GM12878 (cell line): Measurements from ENCODE around the gene METTL27. TPM values are rescaled to one million over a fixed set of nuclear protein-coding genes. Genes with fewer than 3 reads are reported as not detected.

Experiments
- ATAC-seq: fragments of 200-7000 bp; cut with Tn5 transposase; 3 replicates; pipeline ENCODE4 v1.9.1; 2020; ENCODE audit warnings: mild to moderate bottlenecking, moderate library complexity
- BruUV-seq: library from RNA; stranded (reverse); fragments of 400-500 nt; replicated peaks from 2 replicates; lab custom pipeline; 2021; lab: Mats Ljungman, UMichigan
- CTCF ChIA-PET: fragments of 300-600 bp; sonication (Branson Sonifier 250); formaldehyde crosslinking; extraction: SDS; loops from one replicate; lab custom pipeline; 2021; ENCODE audit warnings: inconsistent platforms; lab: Yijun Ruan, JAX
- POLR2A ChIA-PET: fragments of 350-600 bp; formaldehyde crosslinking; extraction: SDS; loops from one replicate; lab custom pipeline; 2021; ENCODE audit warnings: inconsistent platforms; lab: Charles Lee
- RAD21 ChIA-PET: fragments of 300-600 bp; sonication (Branson Sonifier 250); formaldehyde crosslinking; loops from one replicate; lab custom pipeline; 2023; ENCODE audit warnings: antibody characterized with exemption; ENCODE audit not compliant: unreplicated experiment; lab: Charles Lee
- SMC1A ChIA-PET: fragments of 300-600 bp; sonication (Branson Sonifier 250); formaldehyde crosslinking; loops from one replicate; lab custom pipeline; 2023; ENCODE audit not compliant: unreplicated experiment, uncharacterized antibody; lab: Charles Lee
- DNase-seq: peaks from one replicate; pipeline ENCODE4 v3.0.0-alpha.2; 2011; ENCODE audit warnings: low read depth, low spot score
- FAIRE-seq: peaks from 3 replicates; lab custom pipeline; 2011; peaks lifted over from hg19 to GRCh38; lab: Jason Lieb, UNC
- H2AFZ ChIP-seq: 2 replicates; pipeline ENCODE4 v1.6.0; 2011; ENCODE audit warnings: low read depth, low read length, control low read depth; ENCODE audit not compliant: control insufficient read depth
- H3K27ac ChIP-seq: 2 replicates; pipeline ENCODE4 v1.5.1; 2011; ENCODE audit warnings: control low read depth; ENCODE audit not compliant: control insufficient read depth, insufficient read depth
- H3K27me3 ChIP-seq, 2 experiments: replicated peaks in 1 of 2; 2 replicates each; pipeline versions ENCODE4 v1.6.0 to v1.6.1; 2011; ENCODE audit warnings: low read length in 1 of 2; ENCODE audit not compliant: control insufficient read depth in 2 of 2, insufficient read depth in 2 of 2
- H3K36me3 ChIP-seq, 2 experiments: 2 replicates each; pipeline ENCODE4 v1.5.1; 2011; ENCODE audit warnings: low read length in 1 of 2; ENCODE audit not compliant: control insufficient read depth in 2 of 2, insufficient read depth in 2 of 2
- H3K4me1 ChIP-seq: 2 replicates; pipeline ENCODE4 v1.6.1; 2011; ENCODE audit warnings: mild to moderate bottlenecking, low read length, moderate library complexity, mixed read lengths; ENCODE audit not compliant: control insufficient read depth, insufficient read depth
- H3K4me2 ChIP-seq: 2 replicates; pipeline ENCODE4 v1.6.0; 2011; ENCODE audit warnings: control low read depth; ENCODE audit not compliant: control insufficient read depth, insufficient read depth
- H3K4me3 ChIP-seq: fragments of 200-600 bp; sonication (generic); 2 replicates; pipeline ENCODE4 v1.5.1; 2016
- H3K79me2 ChIP-seq: 2 replicates; pipeline ENCODE4 v1.6.0; 2011; ENCODE audit warnings: low read length; ENCODE audit not compliant: control insufficient read depth, insufficient read depth
- H3K9ac ChIP-seq: 2 replicates; pipeline ENCODE4 v1.8.0; 2011; ENCODE audit warnings: low read length, control low read depth, mixed read lengths; ENCODE audit not compliant: control insufficient read depth, insufficient read depth
- H3K9me3 ChIP-seq: replicated peaks from 3 replicates; pipeline ENCODE4 v1.5.1; 2011; ENCODE audit warnings: mild to moderate bottlenecking, low read length; ENCODE audit not compliant: control insufficient read depth, insufficient read depth
- H4K20me1 ChIP-seq: 2 replicates; pipeline ENCODE4 v1.6.0; 2011; ENCODE audit not compliant: control insufficient read depth, insufficient read depth
- FOS ChIP-seq: IDR thresholded peaks from 3 replicates; pipeline ENCODE4 v1.6.1; 2011; ENCODE audit warnings: borderline replicate concordance; ENCODE audit not compliant: insufficient read length; ENCODE audit errors: extremely low read depth
- FOXM1 ChIP-seq: IDR thresholded peaks from 2 replicates; pipeline ENCODE4 v1.6.1; 2012; ENCODE audit warnings: low read depth, mild to moderate bottlenecking, inconsistent platforms, low read length, moderate library complexity
- MYC ChIP-seq: IDR thresholded peaks from 2 replicates; pipeline ENCODE4 v1.6.1; 2011; ENCODE audit warnings: mild to moderate bottlenecking, low read length, moderate library complexity, inconsistent platforms; ENCODE audit not compliant: insufficient read depth, insufficient replicate concordance, insufficient read length, severe bottlenecking
- PML ChIP-seq: IDR thresholded peaks from 2 replicates; pipeline ENCODE4 v1.6.1; 2012; ENCODE audit warnings: low read length, inconsistent platforms
- SP1 ChIP-seq: IDR thresholded peaks from one replicate; pipeline ENCODE4 v1.6.1; 2011; ENCODE audit warnings: low read depth, low read length
- SPI1 ChIP-seq: IDR thresholded peaks from 2 replicates; pipeline ENCODE4 v1.6.1; 2011; ENCODE audit warnings: low read depth, mild to moderate bottlenecking, low read length, moderate library complexity, borderline replicate concordance; ENCODE audit not compliant: insufficient read depth
- ZNF384 ChIP-seq: IDR thresholded peaks from 2 replicates; pipeline ENCODE4 v1.6.1; 2012; ENCODE audit warnings: low read depth, mild to moderate bottlenecking, low read length, improper control_type of control experiment, borderline replicate concordance
- ZNF622 ChIP-seq: fragments of 450-650 bp; IDR thresholded peaks from 2 replicates; pipeline ENCODE4 v1.6.1; 2017; ENCODE audit warnings: mild to moderate bottlenecking, inconsistent platforms
- WGBS: methylation state at CpG from one replicate; pipeline ENCODE4 v1.1.6; 2016; ENCODE audit warnings: low lambda C conversion rate; ENCODE audit not compliant: insufficient replicate concordance, insufficient coverage; ENCODE audit errors: missing lambda C conversion rate; 5-methylcytosine and 5-hydroxymethylcytosine counted together
- in situ Hi-C: fragments of 300-500 bp; cut with MboI; formaldehyde crosslinking; loops from 9 replicates; pipeline ENCODE4 v1.14.3; 2018; ENCODE audit warnings: mixed read lengths
- intact Hi-C: fragments of 100-400 bp; cut with micrococcal nuclease; formaldehyde crosslinking; loops from one replicate; pipeline ENCODE4 v1.14.2; 2022; ENCODE audit not compliant: unreplicated experiment
- polyA plus RNA-seq, 11 experiments: library from polyadenylated mRNA; depleted of rRNA in 4 of 11; unstranded in 6 of 11; stranded (reverse) in 5 of 11; fragments of >200 nt; fragmentation: Nextera tagmentation in 4 of 11; fragmentation: Illumina TruSeq in 1 of 11; extraction: Ambion mirVana in 4 of 11; extraction: Trizol in 1 of 11; gene quantifications; 1 replicate in 1 of 11; 2 replicates in 10 of 11; pipeline versions ENCODE4 v1.2.1 to v1.2.3, GENCODE V29; 2011 to 2016; ENCODE audit warnings: inconsistent platforms in 2 of 11, missing spikeins in 2 of 11, low read depth in 1 of 11
- total RNA-seq, 4 experiments: library from RNA; depleted of rRNA in 3 of 4; stranded (reverse); fragments of >200 nt in 3 of 4; fragmentation: Illumina TruSeq in 1 of 4; extraction: Trizol in 1 of 4; gene quantifications; 2 replicates each; pipeline versions ENCODE4 v1.2.1 to v1.2.3, GENCODE V29; 2013 to 2021
- TF ChIP-seq, protein P1 (sequence below): IDR thresholded peaks from 2 replicates; pipeline ENCODE4 v1.6.1; 2012; ENCODE audit warnings: low read depth, low read length, improper control_type of control experiment
- TF ChIP-seq, protein P2 (sequence below), 3 experiments: IDR thresholded peaks in 2 of 3; conservative IDR thresholded peaks in 1 of 3; 2 replicates each; pipeline ENCODE4 v1.5.1; 2011; ENCODE audit warnings: low read depth in 3 of 3, low read length in 3 of 3, mild to moderate bottlenecking in 3 of 3, control low read depth in 2 of 3, moderate library complexity in 2 of 3, inconsistent platforms in 1 of 3, mixed read lengths in 1 of 3; ENCODE audit not compliant: control insufficient read depth in 2 of 3, insufficient read depth in 1 of 3; ENCODE audit errors: extremely low read depth in 1 of 3
- TF ChIP-seq, protein P3 (sequence below): fragments of 450-650 bp; formaldehyde crosslinking; IDR thresholded peaks from 2 replicates; pipeline ENCODE4 v1.4.0; 2022; ENCODE audit warnings: mild to moderate bottlenecking, moderate library complexity

Gene METTL27
- total and polyA plus RNA-seq, 10 of the 15 experiments (the other 5 are each of a cell fraction or from before 2014, with no cell fraction given) = 0.10 to 3.4 (median 0.68) TPM

DNA sequence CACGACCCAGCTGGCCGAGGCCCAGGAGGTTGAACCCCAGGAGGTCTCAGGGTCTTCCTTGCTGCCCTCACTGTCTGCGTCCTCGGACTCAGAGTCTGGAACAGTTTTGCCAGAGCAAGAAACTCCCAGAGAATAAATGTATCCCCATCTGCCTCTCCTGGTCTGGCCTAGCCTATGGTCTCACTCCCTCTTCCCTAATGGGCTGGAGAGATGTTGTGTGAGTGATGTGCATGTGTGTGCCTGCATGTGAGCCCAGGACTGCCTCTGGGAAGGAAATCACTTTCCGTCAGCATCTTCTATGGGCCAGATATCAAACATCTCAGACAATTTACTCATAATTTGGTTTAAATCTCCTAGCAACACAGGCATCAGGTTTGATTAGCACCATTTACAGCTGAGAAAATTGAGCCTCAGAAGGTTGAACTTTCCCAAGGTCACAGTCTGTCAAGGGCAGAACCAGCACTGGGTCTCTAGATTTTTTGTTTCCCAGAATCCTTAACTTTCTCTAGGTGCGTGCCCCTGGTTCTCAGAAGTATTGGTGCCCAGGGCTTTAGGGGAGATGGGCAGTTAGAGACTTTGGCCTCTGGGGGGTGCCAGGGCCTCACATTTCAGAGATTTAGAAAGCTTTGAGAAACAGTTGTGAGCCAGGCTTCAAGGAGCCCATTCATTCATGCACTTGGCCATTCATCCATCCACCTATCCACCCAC lies 23.6 kb upstream of the METTL27 start:
- no peaks in the 10 kb centered on the region for H4K20me1 ChIP-seq
- TF ChIP-seq FOXM1 (no peak), FOS (no peak), SPI1 (no peak), ZNF384 (no peak), ZNF622 (no peak), SP1 (no peak), PML (no peak), MYC (no peak)
- TF ChIP-seq, protein P1, sequence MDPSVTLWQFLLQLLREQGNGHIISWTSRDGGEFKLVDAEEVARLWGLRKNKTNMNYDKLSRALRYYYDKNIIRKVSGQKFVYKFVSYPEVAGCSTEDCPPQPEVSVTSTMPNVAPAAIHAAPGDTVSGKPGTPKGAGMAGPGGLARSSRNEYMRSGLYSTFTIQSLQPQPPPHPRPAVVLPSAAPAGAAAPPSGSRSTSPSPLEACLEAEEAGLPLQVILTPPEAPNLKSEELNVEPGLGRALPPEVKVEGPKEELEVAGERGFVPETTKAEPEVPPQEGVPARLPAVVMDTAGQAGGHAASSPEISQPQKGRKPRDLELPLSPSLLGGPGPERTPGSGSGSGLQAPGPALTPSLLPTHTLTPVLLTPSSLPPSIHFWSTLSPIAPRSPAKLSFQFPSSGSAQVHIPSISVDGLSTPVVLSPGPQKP = no peak
- TF ChIP-seq, protein P2, sequence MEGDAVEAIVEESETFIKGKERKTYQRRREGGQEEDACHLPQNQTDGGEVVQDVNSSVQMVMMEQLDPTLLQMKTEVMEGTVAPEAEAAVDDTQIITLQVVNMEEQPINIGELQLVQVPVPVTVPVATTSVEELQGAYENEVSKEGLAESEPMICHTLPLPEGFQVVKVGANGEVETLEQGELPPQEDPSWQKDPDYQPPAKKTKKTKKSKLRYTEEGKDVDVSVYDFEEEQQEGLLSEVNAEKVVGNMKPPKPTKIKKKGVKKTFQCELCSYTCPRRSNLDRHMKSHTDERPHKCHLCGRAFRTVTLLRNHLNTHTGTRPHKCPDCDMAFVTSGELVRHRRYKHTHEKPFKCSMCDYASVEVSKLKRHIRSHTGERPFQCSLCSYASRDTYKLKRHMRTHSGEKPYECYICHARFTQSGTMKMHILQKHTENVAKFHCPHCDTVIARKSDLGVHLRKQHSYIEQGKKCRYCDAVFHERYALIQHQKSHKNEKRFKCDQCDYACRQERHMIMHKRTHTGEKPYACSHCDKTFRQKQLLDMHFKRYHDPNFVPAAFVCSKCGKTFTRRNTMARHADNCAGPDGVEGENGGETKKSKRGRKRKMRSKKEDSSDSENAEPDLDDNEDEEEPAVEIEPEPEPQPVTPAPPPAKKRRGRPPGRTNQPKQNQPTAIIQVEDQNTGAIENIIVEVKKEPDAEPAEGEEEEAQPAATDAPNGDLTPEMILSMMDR (IDR thresholded peaks at IDR 0.05 in 2 of 3, conservative IDR thresholded peaks at IDR 0.05 in 1 of 3; ENCODE audit: control insufficient read depth in 2 of 3, extremely low read depth in 1 of 3, insufficient read depth in 1 of 3, low read depth in 3 of 3, low read length in 3 of 3) = peak; percentile 44 to 63 (median 59); a peak in 5 of 6 replicates
- TF ChIP-seq, protein P3, sequence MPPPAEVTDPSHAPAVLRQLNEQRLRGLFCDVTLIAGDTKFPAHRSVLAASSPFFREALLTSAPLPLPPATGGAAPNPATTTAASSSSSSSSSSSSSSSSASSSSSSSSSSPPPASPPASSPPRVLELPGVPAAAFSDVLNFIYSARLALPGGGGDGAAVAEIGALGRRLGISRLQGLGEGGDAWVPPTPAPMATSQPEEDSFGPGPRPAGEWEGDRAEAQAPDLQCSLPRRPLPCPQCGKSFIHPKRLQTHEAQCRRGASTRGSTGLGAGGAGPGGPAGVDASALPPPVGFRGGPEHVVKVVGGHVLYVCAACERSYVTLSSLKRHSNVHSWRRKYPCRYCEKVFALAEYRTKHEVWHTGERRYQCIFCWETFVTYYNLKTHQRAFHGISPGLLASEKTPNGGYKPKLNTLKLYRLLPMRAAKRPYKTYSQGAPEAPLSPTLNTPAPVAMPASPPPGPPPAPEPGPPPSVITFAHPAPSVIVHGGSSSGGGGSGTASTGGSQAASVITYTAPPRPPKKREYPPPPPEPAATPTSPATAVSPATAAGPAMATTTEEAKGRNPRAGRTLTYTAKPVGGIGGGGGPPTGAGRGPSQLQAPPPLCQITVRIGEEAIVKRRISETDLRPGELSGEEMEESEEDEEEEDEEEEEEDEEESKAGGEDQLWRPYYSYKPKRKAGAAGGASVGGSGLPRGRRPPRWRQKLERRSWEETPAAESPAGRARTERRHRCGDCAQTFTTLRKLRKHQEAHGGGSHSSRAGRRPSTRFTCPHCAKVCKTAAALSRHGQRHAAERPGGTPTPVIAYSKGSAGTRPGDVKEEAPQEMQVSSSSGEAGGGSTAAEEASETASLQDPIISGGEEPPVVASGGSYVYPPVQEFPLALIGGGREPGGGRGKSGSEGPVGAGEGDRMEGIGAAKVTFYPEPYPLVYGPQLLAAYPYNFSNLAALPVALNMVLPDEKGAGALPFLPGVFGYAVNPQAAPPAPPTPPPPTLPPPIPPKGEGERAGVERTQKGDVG (CRISPR knock-in tag) = no peak

More for the DNA sequence above, 23.6 kb upstream of the METTL27 start:
- FAIRE-seq (peak; percentile 49), ATAC-seq (peak; percentile 84), DNase-seq (no peak)
- H3K79me2 ChIP-seq = no peaks in the 10 kb centered on the region
- 12% methylated on average over 6 of the region's 6 CpGs for WGBS
- SMC1A ChIA-PET = interaction anchor here (1.3 kb wide), 1 partner anchor 159 kb away, joined by 3 read pairs; no protein-coding TSS in a partner anchor
- CTCF ChIA-PET = interaction anchor here (0.6 to 1.5 kb wide), 3 partner anchors 114 to 161 kb away, joined by 3 to 6 read pairs (median 3); no protein-coding TSS in a partner anchor
- POLR2A ChIA-PET = no interaction called here
- RAD21 ChIA-PET = interaction anchor here (1.7 kb wide), 1 partner anchor 113 kb away, joined by 5 read pairs; no protein-coding TSS in a partner anchor
- no peak overlapping the region for H3K9ac ChIP-seq
- H2AFZ ChIP-seq = no peak overlapping the region
- H3K4me2 ChIP-seq = no peak overlapping the region
- in situ Hi-C loops = loop anchor here (5.0 kb wide), 1 partner anchor 156 kb away; no protein-coding TSS in a partner anchor
- no TSS peak for BruUV-seq
- no peak overlapping the region for H3K4me3 ChIP-seq
- no peaks in the 10 kb centered on the region for H3K27me3 ChIP-seq
- H3K4me1 ChIP-seq = no peaks in the 10 kb centered on the region
- H3K27ac ChIP-seq = no peak overlapping the region
- H3K36me3 ChIP-seq = no peaks in the 10 kb centered on the region
- intact Hi-C loops = loop anchor here (1.0 kb wide), 1 partner anchor 160 kb away; no protein-coding TSS in a partner anchor
- H3K9me3 ChIP-seq = no peaks in the 10 kb centered on the region
